NCI-H1417 (cell line): ENCODE results near the gene SHROOM2.
"Not testable (repeated sequence)": the region's sequence is repeated elsewhere in the genome, so short reads cannot be mapped to it uniquely, and the experiment has no call there.

Experiments
- DNase-seq, 3 experiments: peaks; one replicate each; lab custom pipeline; 2025; lab: John Stamatoyannopoulos, UW

Gene SHROOM2

GRCh38 chrX:9832811-9833210 is 46.6 kb downstream of the SHROOM2 start:
- DNase-seq = peak in 1 of 3 experiments; percentile 12

- no peak for DNase-seq
Measured at GRCh38 chrX:9835585-9836210, 49.5 kb downstream of the SHROOM2 start.

DNA sequence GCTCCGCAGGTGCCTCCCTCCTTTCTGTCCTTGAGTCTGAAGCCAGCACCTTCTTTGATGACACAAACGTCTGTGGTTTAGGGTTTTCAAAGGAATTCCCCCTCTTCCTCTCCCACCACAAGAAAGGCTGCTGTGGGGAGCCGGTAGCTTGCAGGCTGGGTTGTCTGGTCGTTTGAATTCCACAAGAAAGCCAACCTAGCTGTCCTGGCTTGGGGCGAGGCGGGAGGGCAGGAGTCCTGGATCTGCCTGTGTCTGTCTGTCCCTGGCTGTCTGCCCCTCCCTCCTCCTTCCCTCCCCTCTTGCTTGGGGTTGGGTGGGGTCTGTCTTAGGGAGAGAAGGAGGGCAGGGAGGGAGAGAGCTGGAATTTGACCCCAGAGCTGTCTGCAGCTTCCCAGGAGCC is 56.3 kb downstream of the SHROOM2 start:
- DNase-seq = no peak

- DNase-seq = no peak
Measured at GRCh38 chrX:9844936-9845577, 58.8 kb downstream of the SHROOM2 start.

DNA sequence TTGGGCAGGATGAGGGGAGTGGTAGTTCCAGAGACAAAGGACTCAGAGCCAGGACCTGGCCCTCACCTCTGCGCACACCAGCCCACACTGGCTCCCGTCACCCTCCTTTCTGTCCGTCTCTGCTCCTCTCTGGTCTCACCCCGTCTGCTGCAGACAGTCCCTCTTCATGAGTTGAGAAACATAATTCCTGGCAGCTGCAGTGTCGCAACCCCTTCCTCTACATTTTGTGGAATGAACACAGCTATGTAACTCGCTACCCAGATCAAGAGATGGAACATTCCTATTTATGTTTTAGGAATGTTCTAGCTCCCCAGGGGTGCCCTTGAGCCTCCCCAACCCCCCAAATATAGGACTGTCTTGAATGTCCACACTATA is 59.3 kb downstream of the SHROOM2 start:
- no peak for DNase-seq

DNA sequence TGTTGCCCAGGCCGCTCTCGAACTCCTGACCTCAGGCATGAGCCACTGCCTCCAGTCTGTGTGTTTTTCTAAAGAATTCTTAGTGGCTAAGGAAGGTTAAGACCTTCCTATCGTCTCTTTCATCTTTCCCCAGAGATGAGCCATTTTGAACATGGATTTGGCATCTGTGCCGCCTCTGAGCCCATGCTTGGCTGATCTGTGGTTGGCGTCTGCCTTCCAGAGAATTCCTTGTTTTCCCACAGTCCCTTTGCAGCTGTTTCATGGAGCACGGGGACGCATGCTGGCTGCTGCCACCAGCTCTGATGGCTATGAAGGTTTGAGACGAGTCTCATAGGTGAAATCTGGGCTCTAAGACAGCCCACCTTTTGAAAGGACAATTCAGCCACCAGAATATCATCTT is 60.4 kb downstream of the SHROOM2 start:
- DNase-seq = no peak

DNA sequence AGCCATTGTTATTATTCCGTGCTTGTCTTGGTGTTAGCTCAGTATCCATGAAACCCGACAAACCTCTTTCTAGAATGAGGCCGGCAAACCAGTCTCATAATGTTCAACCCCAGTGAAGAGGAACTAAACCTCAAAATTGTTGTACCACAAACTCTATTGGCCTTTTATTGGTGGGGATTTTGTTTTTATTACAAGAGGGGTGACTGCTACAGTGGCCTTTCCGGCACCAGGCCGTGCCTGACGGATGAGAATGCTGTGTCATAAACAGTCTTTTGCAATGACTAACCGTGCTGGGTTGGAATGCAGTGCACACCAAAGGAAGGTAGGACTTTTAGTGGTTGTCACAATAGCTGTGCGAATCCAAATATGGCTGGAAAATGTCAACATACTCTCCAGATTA is 60.8 kb downstream of the SHROOM2 start:
- DNase-seq = no peak

DNA sequence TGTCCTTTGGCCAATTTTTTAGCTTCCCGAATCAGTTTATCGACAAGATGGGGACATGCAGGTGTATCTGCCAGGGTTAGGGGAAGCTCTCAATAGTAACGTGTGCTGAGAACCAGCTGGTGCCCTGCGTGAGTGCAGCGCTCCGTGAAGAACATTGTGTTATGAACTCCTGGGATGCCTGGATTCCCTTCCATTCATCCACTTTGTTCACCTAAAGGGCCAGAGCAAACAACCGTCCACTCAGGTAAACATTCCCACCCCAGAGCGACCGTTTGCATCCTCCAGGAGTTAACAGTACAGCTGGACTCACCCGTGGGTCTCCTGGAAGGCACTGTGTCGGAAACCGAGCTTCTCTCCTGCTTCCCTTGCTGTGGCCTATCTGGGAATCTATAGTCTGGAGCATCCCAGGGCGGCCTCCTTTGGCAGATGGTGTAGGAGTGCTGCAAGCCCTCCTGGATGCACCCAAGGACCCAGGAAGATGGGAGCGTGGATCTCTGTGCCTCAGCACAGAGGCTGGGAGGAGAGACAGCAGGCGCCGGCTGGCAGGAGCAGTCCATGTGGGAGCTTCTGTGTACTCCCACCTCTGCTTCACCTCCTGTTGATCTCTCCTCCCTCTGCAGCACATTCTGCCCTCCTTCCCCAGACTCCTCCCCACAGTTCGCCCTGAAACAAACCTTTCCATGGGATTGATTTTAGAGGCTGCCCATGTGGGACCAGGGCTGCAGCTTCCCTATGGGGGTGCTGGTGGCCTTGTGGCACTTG is 62.7 kb downstream of the SHROOM2 start:
- peak in 1 of 3 experiments; percentile 35 for DNase-seq

- DNase-seq = no peak
Measured at GRCh38 chrX:9851890-9852289, 65.7 kb downstream of the SHROOM2 start.

DNA sequence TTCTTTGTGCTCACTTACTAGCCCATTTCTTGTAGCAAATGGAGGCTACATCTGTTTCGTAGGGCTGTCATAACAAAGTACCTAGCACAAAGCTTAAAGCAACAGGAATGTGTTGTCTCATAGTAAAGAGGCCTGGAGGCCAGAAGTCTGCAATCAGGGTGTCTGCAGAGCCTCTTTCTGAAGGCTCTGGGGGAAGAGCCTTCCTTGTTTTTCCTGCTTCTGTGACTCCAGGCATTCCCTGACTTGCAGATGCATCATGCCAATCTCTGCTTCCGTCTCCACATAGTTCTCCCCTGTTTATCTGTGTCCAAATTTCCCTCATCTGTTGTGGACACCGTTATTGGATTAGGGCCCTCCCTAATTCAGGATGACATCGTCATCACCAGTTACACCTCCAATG is 67.1 kb downstream of the SHROOM2 start:
- no peak for DNase-seq

- DNase-seq = no peak
Measured at GRCh38 chrX:9855561-9856283, 69.5 kb downstream of the SHROOM2 start.

DNA sequence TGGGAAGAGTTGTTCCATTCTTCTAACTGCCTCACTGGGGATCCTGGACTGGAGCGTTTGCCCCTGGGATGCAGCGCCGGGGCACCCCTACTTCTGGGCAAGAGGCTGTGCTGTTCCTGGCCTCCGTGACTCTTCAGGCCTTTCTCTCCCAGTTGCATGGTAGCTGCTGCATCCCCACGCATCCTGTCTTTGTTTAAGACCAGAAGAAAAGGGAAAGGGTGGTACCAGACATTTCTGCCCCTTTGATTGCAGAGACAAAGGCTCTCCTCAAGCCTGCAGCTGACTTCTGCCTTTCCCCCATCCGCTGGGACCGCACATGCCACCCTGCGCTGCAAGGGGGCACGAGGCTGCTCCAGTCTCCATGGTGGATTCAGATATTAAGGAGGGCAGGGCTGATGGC is 70.4 kb downstream of the SHROOM2 start:
- DNase-seq = no peak

- DNase-seq = no peak
Measured at GRCh38 chrX:9857575-9858474, 71.6 kb downstream of the SHROOM2 start.

DNA sequence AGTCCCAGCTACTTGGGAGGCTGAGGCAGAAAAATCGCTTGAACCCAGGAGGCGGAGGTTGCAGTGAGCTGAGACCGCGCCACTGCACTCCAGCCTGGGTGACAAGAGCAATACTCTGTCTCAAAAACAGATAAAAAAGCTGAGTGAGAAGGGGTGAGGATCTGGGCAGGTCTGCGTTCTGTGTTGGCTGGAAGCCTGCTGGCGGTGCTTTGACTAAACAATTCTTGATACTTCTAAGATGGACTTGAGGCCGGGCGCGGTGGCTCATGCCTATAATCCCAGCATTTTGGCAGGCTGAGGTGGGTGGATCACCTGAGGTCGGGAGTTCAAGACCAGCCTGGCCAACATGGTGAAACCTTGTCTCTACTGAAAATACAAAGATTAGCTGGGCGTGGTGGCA is 72.5 kb downstream of the SHROOM2 start:
- DNase-seq = not testable (repeated sequence)

GRCh38 chrX:9859711-9860555 is 73.7 kb downstream of the SHROOM2 start:
- DNase-seq = no peak

DNA sequence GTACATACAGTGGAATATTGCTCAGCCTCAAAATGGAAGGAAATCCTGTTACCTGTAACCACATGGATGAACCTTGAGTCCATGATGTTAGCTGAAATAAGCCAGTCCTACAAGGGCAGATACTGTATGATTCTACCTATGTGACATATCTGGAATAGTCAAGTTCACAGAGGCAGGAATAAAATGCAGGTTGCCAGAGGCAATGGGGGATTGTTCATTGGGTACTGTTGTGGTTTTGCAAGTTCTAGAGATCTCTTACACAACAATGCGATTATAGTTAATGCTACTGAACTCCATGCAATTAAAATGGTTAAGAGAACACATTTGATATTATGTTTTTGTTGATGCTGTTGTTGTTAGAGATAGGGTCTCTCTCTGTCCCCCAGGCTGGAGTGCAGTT is 74.6 kb downstream of the SHROOM2 start:
- no peak for DNase-seq

GRCh38 chrX:9861711-9862110 is 75.5 kb downstream of the SHROOM2 start:
- no peak for DNase-seq

DNA sequence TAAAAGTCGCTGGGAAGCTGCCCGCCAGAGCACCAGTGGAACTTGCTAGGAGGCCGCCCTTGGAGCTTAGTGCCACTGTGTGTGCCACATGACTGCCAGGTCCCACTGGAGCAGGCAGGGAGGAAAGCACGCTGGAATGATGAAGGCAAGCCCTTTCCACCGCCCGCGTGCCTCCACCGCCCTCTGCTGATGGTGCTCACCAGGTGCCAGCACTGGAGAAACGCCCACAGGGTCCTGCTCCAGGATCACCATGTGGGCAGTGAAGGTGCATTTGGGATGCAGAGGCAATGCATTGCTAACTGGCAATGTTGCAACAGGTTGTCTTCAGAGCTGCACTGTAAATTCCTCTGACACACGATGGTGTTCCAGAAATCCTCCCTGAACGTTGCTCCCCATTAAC is 76.3 kb downstream of the SHROOM2 start:
- no peak for DNase-seq

- no peak for DNase-seq
Measured at GRCh38 chrX:9862953-9863352, 76.7 kb downstream of the SHROOM2 start.

GRCh38 chrX:9864011-9864410 is 77.8 kb downstream of the SHROOM2 start:
- DNase-seq = no peak
